ENCODE measurements around the gene KCTD17.

GRCh38 chr22:37015587-37015878, 36.0 kb upstream of the KCTD17 start:
- TF ChIP-seq CTCF (IDR thresholded peaks at IDR 0.05; ENCODE audit: low read length) (no peak), EZH2 (IDR thresholded peaks at IDR 0.05; ENCODE audit: borderline replicate concordance, low read length) (no peak)
